ENCODE data around the gene ZSWIM7.

Gene ZSWIM7, protein sequence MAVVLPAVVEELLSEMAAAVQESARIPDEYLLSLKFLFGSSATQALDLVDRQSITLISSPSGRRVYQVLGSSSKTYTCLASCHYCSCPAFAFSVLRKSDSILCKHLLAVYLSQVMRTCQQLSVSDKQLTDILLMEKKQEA

DNA sequence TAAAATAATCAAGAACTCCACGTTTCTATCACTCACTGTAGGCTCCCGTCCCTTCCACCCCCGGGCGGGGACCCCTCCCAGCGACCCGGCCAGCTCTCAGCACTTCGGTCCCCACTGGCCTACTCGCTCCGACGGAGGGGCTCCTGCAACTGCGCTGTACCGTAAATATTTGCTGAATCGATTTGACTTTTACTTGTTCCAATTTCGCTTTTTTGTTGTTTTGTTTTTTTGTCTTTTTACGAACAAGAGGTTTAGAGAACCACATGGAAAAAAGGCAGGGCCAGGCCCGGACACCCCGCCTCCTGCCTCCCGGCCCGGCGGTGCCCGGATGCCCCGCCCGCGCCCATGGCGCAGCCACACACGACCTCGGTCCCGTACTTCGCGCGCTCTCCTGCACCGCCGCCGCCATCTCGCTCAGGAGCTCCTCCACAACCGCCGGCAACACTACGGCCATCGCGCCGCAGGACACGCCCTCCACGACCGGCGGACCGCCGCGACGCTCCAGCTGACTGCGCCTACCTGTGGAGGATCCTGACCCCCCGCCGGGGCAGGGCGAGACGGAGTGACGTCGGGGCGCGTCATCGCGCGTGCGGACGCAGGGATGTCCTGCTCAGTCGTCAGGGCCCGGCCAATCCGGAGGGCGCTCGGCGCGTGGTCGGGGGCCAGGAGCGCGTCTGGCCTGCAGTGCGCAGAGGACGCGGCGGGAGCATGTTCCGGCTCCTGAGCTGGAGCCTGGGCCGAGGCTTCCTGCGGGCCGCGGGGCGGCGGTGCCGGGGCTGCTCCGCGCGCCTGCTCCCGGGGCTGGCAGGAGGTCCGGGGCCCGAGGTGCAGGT lies at the start of gene ZSWIM7, which contains the start of gene TTC19:
ZSWIM7 (minus strand) TSS at position 564 of the 833 bp plus-strand sequence; CDS start at position 454, 110 bp downstream.
TTC19 (plus strand) TSS at position 684 of the 833 bp plus-strand sequence; CDS start at position 709, 25 bp downstream.
- DNase-seq (ENCODE audit: low read depth in 2 of 2), result peak; percentile 88 to 95

DNA sequence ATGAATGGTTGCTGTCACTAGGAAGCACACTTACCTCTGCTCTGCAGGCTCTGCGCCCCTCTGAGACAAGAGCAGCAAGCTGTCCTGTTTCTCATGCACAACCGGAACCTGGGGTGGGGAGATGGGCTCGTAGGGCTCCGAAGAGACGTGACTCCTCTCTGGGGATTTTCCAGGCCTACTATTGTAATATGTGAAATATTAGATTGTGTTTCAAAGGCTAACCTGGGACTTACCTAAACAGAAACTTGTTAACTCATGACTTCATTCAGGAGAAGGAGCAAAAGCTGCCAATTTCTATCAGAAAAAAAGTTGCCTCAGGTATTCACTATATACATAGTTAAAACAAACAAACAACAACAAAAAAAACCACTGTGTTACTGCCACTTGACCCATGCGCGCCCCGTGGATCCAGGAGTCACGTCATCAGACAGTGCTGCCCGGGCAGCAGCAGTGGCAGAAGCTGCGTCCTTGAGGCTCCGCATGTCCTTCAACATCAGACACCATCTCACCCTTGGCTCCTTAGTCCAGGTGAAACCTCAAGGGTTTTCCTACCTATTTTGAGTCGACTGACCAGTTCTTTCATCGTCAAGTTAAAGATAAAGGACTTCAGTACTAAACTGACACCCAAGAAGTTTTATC lies 49.4 kb upstream of the ZSWIM7 start:
- no peak for DNase-seq (ENCODE audit: low read depth in 2 of 2)

DNA sequence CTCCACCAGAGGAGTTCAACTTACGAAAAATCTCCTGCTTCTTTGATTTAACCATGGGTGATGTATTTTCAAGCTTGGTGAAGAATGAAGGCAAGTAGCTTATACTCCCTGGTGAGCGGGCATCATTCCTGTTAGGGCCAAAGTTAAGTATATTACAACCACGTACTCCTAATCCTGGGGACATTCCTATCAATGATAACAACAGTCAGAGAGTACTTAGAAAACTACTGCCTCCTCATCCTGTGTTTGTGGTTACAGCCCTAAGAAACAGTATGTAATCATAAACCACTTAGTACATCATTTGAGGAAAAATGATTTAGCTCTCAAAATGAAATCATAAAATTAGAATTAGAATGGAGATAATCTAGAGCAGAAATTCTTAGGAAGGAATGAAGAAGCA lies 47.5 kb upstream of the ZSWIM7 start:
- no peak for DNase-seq (ENCODE audit: low read depth in 2 of 2)

- DNase-seq (ENCODE audit: low read depth in 2 of 2), result no peak
Observed at GRCh38 chr17:16044487-16044886, 45.0 kb upstream of the ZSWIM7 start.

- DNase-seq (ENCODE audit: low read depth in 2 of 2), result no peak
Observed at GRCh38 chr17:16040710-16041251, 41.3 kb upstream of the ZSWIM7 start.

GRCh38 chr17:16037636-16038035 lies 38.1 kb upstream of the ZSWIM7 start:
- DNase-seq (ENCODE audit: low read depth in 2 of 2), result no peak

DNA sequence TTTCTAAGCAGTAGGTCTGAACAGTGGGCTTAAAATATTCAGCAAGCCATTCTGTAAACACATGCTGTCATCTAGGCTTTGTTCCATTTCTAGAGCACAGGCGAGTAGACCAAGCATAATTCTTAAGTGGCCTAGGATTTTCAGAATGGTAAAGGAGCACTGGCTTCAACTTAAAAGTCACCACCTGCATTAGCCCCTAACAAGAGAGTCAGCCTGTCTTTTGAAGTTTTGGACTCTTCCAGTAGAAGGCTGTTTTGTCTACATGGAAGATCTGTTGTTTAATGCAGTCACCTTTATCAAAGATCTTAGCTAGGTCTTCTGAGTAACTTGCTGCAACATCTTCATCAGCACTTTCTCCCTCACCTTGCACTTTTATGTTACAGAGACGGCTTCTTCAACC lies 36.8 kb upstream of the ZSWIM7 start:
- DNase-seq (ENCODE audit: low read depth in 2 of 2), result no peak

- DNase-seq (ENCODE audit: low read depth in 2 of 2), result no peak
Observed at GRCh38 chr17:16033729-16034349, 34.3 kb upstream of the ZSWIM7 start.

- DNase-seq (ENCODE audit: low read depth in 2 of 2), result peak; percentile 13 to 39
Observed at GRCh38 chr17:16027708-16028584, 28.4 kb upstream of the ZSWIM7 start.

- no peak for DNase-seq (ENCODE audit: low read depth in 2 of 2)
Observed at GRCh38 chr17:16026895-16027294, 27.4 kb upstream of the ZSWIM7 start.

DNA sequence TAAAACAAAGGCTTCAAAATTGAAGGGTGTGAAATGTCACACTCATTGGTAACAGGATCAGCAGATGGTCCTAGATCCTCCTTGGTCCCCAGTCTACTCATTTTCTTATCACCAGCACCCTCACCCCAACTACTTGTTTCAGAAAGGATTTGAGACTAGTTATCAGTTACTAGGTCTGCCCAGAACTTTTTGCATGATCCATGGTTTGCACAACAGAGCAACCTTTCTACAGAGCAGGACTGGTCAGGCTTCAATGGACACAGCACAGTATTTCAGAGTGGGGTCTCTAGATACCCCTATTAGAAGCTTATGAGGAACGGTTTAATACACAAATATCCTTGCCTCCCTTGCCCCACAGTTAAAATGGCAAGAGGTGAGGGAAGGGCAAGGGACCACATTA lies 25.7 kb upstream of the ZSWIM7 start:
- no peak for DNase-seq (ENCODE audit: low read depth in 2 of 2)

GRCh38 chr17:16023881-16024280 lies 24.4 kb upstream of the ZSWIM7 start:
- no peak for DNase-seq (ENCODE audit: low read depth in 2 of 2)

DNA sequence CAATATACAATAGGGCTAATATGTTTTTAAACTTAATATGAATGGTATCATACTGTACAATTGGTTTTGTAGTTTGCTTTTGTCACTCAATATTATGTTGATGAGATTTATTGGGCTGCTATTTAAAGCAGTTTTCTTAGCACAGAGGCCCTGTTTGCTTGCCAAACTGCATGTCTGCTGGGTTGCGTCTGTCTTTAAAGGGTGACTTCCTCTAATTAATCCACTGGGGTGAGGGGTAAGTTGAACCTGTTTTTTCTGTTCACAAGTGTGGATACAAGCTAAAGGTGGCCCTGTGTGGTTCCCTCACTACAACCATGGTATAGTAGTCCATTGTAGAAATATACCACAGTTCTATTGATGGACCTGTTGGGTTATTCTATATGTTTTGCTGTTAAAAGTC lies 19.8 kb upstream of the ZSWIM7 start:
- DNase-seq (ENCODE audit: low read depth in 2 of 2), result no peak

DNA sequence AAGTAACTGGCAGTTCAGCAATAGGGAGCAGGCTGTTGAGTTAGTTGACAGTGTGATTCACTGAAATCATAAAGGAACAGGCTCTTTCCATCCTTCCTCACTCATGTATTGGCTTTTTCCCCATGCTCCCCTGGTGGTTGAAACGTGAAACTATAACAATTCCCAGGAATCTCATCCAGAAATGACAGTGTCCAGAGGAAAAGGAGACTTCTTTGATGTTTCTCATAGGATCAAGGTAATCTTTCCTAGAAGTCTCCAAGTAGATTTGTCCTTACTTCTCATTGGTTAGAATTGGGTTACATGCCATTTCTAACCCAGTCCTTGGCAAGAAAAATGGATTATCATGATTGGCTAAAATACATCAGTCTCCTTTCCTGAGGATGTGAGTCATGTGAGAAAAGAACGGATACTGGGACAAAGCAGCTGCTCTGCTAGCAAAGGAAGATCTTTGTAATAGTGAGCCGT lies 14.5 kb upstream of the ZSWIM7 start:
- no peak for DNase-seq (ENCODE audit: low read depth in 2 of 2)

- no peak for DNase-seq (ENCODE audit: low read depth in 2 of 2)
Observed at GRCh38 chr17:16007439-16007838, 7.9 kb upstream of the ZSWIM7 start.

DNA sequence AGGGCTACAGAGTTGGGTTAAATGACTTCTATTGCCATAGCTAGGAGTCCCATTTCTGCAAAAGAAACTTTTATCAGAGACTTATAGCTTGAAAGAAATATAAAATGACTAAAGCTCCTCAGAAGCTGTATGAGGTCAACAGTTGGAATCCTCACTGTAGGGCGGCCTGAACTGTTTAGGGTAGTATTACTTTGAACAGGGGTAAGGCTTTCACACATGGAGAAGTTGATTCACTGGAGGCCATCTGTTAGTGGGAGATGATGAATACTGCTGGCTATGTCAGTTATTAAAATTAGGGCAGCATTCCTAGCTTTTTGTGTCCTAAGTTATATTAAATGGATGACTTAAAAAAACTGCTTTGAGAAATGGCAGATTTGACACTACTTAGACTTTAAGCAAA lies 6.1 kb upstream of the ZSWIM7 start:
- no peak for DNase-seq (ENCODE audit: low read depth in 2 of 2)

- DNase-seq (ENCODE audit: low read depth in 2 of 2), result no peak
Observed at GRCh38 chr17:16003841-16004240, 4.3 kb upstream of the ZSWIM7 start.

GRCh38 chr17:16002708-16003260 lies 3.3 kb upstream of the ZSWIM7 start:
- no peak for DNase-seq (ENCODE audit: low read depth in 2 of 2)

DNA sequence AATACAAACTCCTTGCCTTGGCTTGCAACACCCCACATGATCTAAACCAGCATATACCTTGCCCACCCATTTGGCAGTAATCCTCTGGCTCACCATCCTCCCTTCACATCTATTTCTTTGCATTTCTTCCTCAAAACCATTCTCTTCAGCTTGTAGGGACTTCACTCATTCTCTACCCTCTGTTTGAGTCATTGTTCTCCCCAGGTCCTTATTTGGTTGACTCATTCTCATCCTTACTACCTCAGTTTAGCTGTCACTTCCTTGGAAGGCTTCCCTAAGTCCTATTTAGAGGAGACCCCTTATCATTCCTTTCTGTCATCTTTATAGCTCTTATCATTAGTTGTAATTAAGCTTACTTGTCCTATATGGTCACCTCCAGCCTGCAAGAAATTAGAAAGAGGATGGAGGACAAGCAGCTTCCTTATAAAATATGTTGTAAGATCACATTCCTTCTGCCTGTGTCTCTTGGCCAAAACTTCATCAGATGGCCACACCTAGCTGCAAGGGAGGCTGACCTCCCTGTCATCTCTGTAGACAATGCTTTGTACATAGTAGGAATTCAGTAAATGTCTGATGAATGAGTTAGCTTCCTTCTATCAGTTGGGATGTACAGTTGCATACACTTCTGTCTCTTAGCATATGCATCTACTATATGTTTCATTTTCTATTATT lies 1.9 kb upstream of the ZSWIM7 start:
- DNase-seq (ENCODE audit: low read depth in 2 of 2), result no peak

All from stimulated activated CD4-positive, alpha-beta T cell treated with anti-CD3 and anti-CD28 coated beads, Interleukin-12 subunit alpha, Interleukin-12 subunit beta, amount 100 ng/mL, for 24 hours (primary cell).